GM23248 (cell line): ENCODE measurements around the gene PCF11.

ENCODE experiments used
- EZH2 ChIP-seq: fragments of 200-600 bp; sonication (generic); IDR thresholded peaks from 2 replicates; pipeline ENCODE4 v1.6.1; 2018; ENCODE audit warnings: antibody characterized with exemption, mild to moderate bottlenecking; ENCODE audit not compliant: insufficient read depth, poor library complexity, severe bottlenecking
- EZH2phosphoT487 ChIP-seq: fragments of 200-600 bp; sonication (generic); IDR thresholded peaks from 2 replicates; pipeline ENCODE4 v1.6.1; 2018; ENCODE audit warnings: antibody characterized with exemption, moderate library complexity, mild to moderate bottlenecking, low read depth; ENCODE audit not compliant: insufficient read depth

DNA sequence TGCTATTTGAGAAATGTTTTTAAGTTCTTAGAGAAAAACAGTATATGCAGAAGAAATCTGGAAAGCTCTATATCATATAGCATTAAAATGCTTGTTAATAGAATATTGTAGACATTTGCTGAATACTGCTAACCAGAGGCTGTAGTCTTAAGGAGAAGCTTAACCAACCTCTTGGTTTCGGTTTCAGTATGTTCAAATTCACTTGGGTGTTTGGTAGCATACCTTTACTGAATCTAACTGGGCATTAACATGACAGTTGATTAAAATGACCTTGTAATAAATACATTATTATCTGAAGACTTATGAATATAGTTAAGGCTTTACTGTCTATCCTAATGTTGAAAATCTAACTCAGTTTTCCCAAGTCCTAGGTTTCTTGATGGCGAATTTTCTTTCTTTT, 5.4 kb downstream of the PCF11 start:
- TF ChIP-seq EZH2phosphoT487 (no peak), EZH2 (no peak)
